ENCODE data around the gene PLCB1.

The PLCB1 gene

GRCh38 chr20:8898823-8899222 lies 766.8 kb downstream of the PLCB1 start:
- no peak for DNase-seq (ENCODE audit: low read depth)

GRCh38 chr20:8901237-8902025 lies 769.4 kb downstream of the PLCB1 start:
- DNase-seq (ENCODE audit: low read depth): no peak

- no peak for DNase-seq (ENCODE audit: low read depth)
Measured at GRCh38 chr20:8903655-8904605, 771.9 kb downstream of the PLCB1 start.

- no peak for DNase-seq (ENCODE audit: low read depth)
Measured at GRCh38 chr20:8909596-8909995, 777.5 kb downstream of the PLCB1 start.

GRCh38 chr20:8912096-8912495 lies 780.0 kb downstream of the PLCB1 start:
- DNase-seq (ENCODE audit: low read depth): no peak

GRCh38 chr20:8912731-8913130 lies 780.7 kb downstream of the PLCB1 start:
- DNase-seq (ENCODE audit: low read depth): no peak

- no peak for DNase-seq (ENCODE audit: low read depth)
Measured at GRCh38 chr20:8913456-8913855, 781.4 kb downstream of the PLCB1 start.

GRCh38 chr20:8914421-8914820 lies 782.4 kb downstream of the PLCB1 start:
- no peak for DNase-seq (ENCODE audit: low read depth)

- DNase-seq (ENCODE audit: low read depth): no peak
Measured at GRCh38 chr20:8917084-8917483, 785.0 kb downstream of the PLCB1 start.

- no peak for DNase-seq (ENCODE audit: low read depth)
Measured at GRCh38 chr20:8918145-8918544, 786.1 kb downstream of the PLCB1 start.

- DNase-seq (ENCODE audit: low read depth): no peak
Measured at GRCh38 chr20:8924539-8924938, 792.5 kb downstream of the PLCB1 start.

GRCh38 chr20:8930726-8931125 lies 798.7 kb downstream of the PLCB1 start:
- DNase-seq (ENCODE audit: low read depth): no peak

GRCh38 chr20:8932192-8933165 lies 800.4 kb downstream of the PLCB1 start:
- DNase-seq (ENCODE audit: low read depth): no peak

- DNase-seq (ENCODE audit: low read depth): no peak
Measured at GRCh38 chr20:8933381-8933807, 801.3 kb downstream of the PLCB1 start.

- no peak for DNase-seq (ENCODE audit: low read depth)
Measured at GRCh38 chr20:8934362-8934761, 802.3 kb downstream of the PLCB1 start.
